Epithelial cell of alveolus of lung (primary cell): Measurements from ENCODE around the gene RHBG. TPM values are rescaled to one million over a fixed set of nuclear protein-coding genes. Genes with fewer than 3 reads are reported as not detected.

Source experiments
- total RNA-seq: library from RNA; depleted of rRNA; stranded (reverse); fragments of >200 nt; gene quantifications from 2 replicates; pipeline ENCODE4 v1.2.1, GENCODE V29; 2015

Gene RHBG, protein sequence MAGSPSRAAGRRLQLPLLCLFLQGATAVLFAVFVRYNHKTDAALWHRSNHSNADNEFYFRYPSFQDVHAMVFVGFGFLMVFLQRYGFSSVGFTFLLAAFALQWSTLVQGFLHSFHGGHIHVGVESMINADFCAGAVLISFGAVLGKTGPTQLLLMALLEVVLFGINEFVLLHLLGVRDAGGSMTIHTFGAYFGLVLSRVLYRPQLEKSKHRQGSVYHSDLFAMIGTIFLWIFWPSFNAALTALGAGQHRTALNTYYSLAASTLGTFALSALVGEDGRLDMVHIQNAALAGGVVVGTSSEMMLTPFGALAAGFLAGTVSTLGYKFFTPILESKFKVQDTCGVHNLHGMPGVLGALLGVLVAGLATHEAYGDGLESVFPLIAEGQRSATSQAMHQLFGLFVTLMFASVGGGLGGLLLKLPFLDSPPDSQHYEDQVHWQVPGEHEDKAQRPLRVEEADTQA
- not detected in 2 replicates for total RNA-seq

DNA sequence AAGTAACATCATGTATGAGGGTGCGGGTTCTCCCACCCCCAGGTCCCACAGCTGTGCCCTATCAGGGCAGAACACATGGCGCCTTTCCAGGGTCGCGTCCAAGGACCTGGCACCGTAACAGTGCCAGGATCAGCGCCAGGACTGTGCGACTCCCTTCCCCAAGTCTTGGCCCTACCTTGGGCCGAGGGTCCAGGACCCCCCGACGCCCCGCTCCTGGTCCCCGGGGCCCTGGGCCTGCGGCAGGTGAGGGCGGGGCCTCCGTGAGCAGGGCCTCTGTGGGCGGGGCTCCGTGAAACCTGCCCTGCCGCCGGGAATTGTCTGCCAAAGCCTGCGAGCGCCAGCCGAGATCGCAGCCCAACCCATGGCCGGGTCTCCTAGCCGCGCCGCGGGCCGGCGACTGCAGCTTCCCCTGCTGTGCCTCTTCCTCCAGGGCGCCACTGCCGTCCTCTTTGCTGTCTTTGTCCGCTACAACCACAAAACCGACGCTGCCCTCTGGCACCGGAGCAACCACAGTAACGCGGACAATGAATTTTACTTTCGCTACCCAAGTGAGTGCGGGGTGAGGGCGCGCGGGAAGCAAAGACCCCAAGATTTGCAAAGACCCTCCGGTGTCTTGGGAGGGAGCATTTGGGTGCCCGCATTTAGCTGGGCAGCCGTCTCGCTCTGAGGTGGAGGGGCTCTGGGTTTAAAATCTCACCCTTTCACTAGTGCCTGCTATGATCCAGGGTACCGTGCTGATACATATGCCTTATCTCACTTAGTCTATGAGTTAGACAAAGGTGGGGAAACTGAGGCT is at the start of gene RHBG:
TSS of gene RHBG (plus strand) at position 323 of the 796 bp plus-strand sequence. CDS start at position 362, 39 bp downstream.

DNA sequence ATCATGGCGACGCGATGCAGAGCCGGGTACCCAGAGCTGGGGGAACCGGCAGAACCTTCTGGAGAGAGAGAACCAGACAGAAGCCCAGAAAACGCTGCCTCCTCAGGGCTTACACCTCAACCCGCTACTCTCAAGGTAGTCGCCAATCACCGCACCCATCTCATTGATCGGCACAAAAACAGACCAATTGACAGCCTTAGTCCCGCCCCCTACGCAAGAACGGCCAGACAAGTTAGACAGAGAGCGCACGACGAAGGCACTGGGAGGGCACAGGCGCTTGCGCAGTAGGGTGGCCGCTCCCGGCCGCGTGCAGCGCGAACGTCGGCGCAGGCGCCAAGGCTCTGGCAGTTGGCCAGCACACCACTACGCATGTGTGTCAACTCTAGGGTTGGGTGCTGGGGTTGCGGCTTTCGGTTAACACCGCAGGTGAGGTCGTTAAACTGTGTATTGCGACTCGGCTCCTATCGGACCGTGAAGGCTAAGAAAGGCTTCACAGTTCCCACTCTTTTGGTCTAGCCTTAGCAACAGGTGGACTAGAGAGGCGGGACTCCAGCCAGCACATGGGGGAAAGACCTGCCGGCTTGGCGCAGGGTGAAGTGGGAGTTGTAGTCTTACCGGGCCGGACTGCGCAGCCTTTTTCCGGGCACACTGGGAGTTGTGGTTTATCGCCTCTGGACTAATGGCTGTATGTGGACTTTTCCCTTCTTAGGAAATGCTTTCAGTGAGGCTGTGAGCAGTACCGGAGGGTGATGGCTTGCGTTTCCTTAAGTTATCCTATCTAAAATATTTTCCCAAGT is 30.6 kb upstream of the RHBG start, which contains the start of the genes CCT3 and TSACC:
TSS of gene CCT3 (minus strand) at position 113 of the 797 bp plus-strand sequence. CDS start at position 5, 108 bp downstream.
TSS of gene TSACC (plus strand) at position 347 of the 797 bp plus-strand sequence. CDS start 1,232 bp downstream, outside the sequence.

Other genes starting within 250 kb of the RHBG start
- gene SEMA4A, start 215.6 kb upstream of the RHBG start, total RNA-seq, result 0.65 and 0.88 TPM in 2 replicates
- gene SLC25A44, start 175.1 kb upstream of the RHBG start, total RNA-seq, result 11.6 and 15.2 TPM in 2 replicates
- gene PMF1, start 156.2 kb upstream of the RHBG start, total RNA-seq, result 53.4 and 80.4 TPM in 2 replicates
- gene BGLAP, start 127.0 kb upstream of the RHBG start, total RNA-seq, result 1.2 TPM in 1 of 2 replicates, not detected in the other
- 0.26 and 2.1 TPM in 2 replicates for gene PAQR6, start 121.2 kb upstream of the RHBG start, total RNA-seq
- gene SMG5, start 86.4 kb upstream of the RHBG start, total RNA-seq, result 36.1 and 46.6 TPM in 2 replicates
- 2.5 and 6.6 TPM in 2 replicates for gene TMEM79, start 84.9 kb upstream of the RHBG start, total RNA-seq
- 82.5 and 103 TPM in 2 replicates for gene GLMP, start 73.5 kb upstream of the RHBG start, total RNA-seq
- 5.3 TPM in 1 of 2 replicates, not detected in the other for gene VHLL, start 69.9 kb upstream of the RHBG start, total RNA-seq
- gene CCT3, start 30.9 kb upstream of the RHBG start, total RNA-seq, result 205 and 349 TPM in 2 replicates
- gene TSACC, start 30.7 kb upstream of the RHBG start, total RNA-seq, result 0.65 TPM in 1 of 2 replicates, not detected in the other
- gene MEF2D, start 131.6 kb downstream of the RHBG start, total RNA-seq, result 16.9 and 40.0 TPM in 2 replicates
- gene IQGAP3, start 203.4 kb downstream of the RHBG start, total RNA-seq, result 4.2 and 22.8 TPM in 2 replicates
- not detected in 2 replicates for gene TTC24, start 210.5 kb downstream of the RHBG start, total RNA-seq
- 70.1 and 93.0 TPM in 2 replicates for gene NAXE, start 222.6 kb downstream of the RHBG start, total RNA-seq
- 4.0 and 11.4 TPM in 2 replicates for gene GPATCH4, start 232.3 kb downstream of the RHBG start, total RNA-seq